ENCODE data around the gene SASH3. TPM values are rescaled to one million over a fixed set of nuclear protein-coding genes. Genes with fewer than 3 reads are reported as not detected.
"Not testable (repeated sequence)": the region's sequence is repeated elsewhere in the genome, so short reads cannot be mapped to it uniquely, and the experiment has no call there.

SASH3 gene
- total RNA-seq, 1 donor from 2014 or later = not detected

- no peak for DNase-seq (ENCODE audit: low spot score, unreplicated experiment)
- peaks cover 1% of the 10 kb centered on the region for H3K36me3 Mint-ChIP-seq (ENCODE audit: insufficient read depth)
- no peak overlapping the region for H3K27ac Mint-ChIP-seq
- peaks cover 6% of the 10 kb centered on the region for H3K4me1 Mint-ChIP-seq (ENCODE audit: low read depth)
- H3K4me3 Mint-ChIP-seq (ENCODE audit: low read depth) = no peak overlapping the region
- peaks cover 15% of the 10 kb centered on the region for H3K27me3 Mint-ChIP-seq
- peaks cover 3% of the 10 kb centered on the region for H3K9me3 Mint-ChIP-seq (ENCODE audit: low read depth)
- TF ChIP-seq CTCF (IDR thresholded peaks at IDR 0.05; ENCODE audit: unreplicated experiment) = no peak
Measured at GRCh38 chrX:129737916-129738315, 41.8 kb upstream of the SASH3 start.

GRCh38 chrX:129738466-129739308 is 41.1 kb upstream of the SASH3 start, which contains the start of gene XPNPEP2:
TSS of gene XPNPEP2 (plus strand) at chrX:129738979. CDS start at chrX:129739214, 235 bp downstream.
- Mint-ChIP-seq H3K36me3 (ENCODE audit: insufficient read depth) (peaks cover 1% of the 10 kb centered on the region), H3K4me1 (ENCODE audit: low read depth) (peaks cover 6% of the 10 kb centered on the region), H3K9me3 (ENCODE audit: low read depth) (peaks cover 3% of the 10 kb centered on the region), H3K4me3 (ENCODE audit: low read depth) (no peak within 1 kb of the TSS), H3K27ac (peak within 1 kb of the TSS; percentile 47), H3K27me3 (peaks cover 15% of the 10 kb centered on the region)
- no peak for TF ChIP-seq CTCF (IDR thresholded peaks at IDR 0.05; ENCODE audit: unreplicated experiment)
- no peak for DNase-seq (ENCODE audit: low spot score, unreplicated experiment)

- Mint-ChIP-seq H3K27ac (peak overlapping the region; percentile 47), H3K36me3 (ENCODE audit: insufficient read depth) (no peaks in the 10 kb centered on the region), H3K4me1 (ENCODE audit: low read depth) (peaks cover 6% of the 10 kb centered on the region), H3K9me3 (ENCODE audit: low read depth) (no peaks in the 10 kb centered on the region), H3K27me3 (peaks cover 12% of the 10 kb centered on the region), H3K4me3 (ENCODE audit: low read depth) (no peak overlapping the region)
- no peak for DNase-seq (ENCODE audit: low spot score, unreplicated experiment)
- no peak for TF ChIP-seq CTCF (IDR thresholded peaks at IDR 0.05; ENCODE audit: unreplicated experiment)
Measured at GRCh38 chrX:129739578-129739977, 40.2 kb upstream of the SASH3 start.

- H3K27me3 Mint-ChIP-seq = peaks cover 17% of the 10 kb centered on the region
- no peak overlapping the region for H3K27ac Mint-ChIP-seq
- DNase-seq (ENCODE audit: low spot score, unreplicated experiment) = no peak
- no peak for TF ChIP-seq CTCF (IDR thresholded peaks at IDR 0.05; ENCODE audit: unreplicated experiment)
- H3K36me3 Mint-ChIP-seq (ENCODE audit: insufficient read depth) = no peaks in the 10 kb centered on the region
- no peaks in the 10 kb centered on the region for H3K9me3 Mint-ChIP-seq (ENCODE audit: low read depth)
- H3K4me1 Mint-ChIP-seq (ENCODE audit: low read depth) = peaks cover 6% of the 10 kb centered on the region
- H3K4me3 Mint-ChIP-seq (ENCODE audit: low read depth) = no peak overlapping the region
Measured at GRCh38 chrX:129741880-129742758, 37.6 kb upstream of the SASH3 start.

- peaks cover 19% of the 10 kb centered on the region for H3K27me3 Mint-ChIP-seq
- not testable (repeated sequence) for DNase-seq (ENCODE audit: low spot score, unreplicated experiment); H3K36me3 Mint-ChIP-seq (ENCODE audit: insufficient read depth); H3K27ac Mint-ChIP-seq; H3K9me3 Mint-ChIP-seq (ENCODE audit: low read depth); H3K4me1 Mint-ChIP-seq (ENCODE audit: low read depth); H3K4me3 Mint-ChIP-seq (ENCODE audit: low read depth)
Measured at GRCh38 chrX:129742759-129743152, 37.0 kb upstream of the SASH3 start.

Measured in progenitor cell of endocrine pancreas (in vitro differentiated cells).